ENCODE results near the gene DHH.

DNA sequence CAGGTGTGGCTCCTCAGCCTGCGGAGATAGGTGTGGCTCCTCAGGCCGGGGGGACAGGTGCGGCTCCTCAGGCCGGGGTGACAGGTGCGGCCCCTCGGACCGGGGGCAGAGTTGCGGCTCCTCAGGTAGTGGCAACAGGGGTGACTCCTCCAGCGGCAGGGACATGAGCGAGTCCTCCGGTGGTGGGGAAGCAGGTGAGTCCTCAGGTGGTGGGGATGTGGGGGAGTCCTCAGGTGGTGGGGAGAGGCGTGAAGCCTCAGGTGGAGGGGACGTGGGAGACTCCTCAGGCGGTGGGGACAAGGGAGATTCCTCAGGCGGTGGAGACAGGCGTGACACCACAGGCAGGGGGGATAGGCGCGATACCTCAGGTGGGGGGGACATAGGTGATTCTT, 43.2 kb downstream of the DHH start:
- TF ChIP-seq POLR2AphosphoS5 (IDR thresholded peaks at IDR 0.05; ENCODE audit: low read depth, low read length) (no peak), FOXP2 (optimal IDR thresholded peaks at IDR 0.05; ENCODE audit: borderline replicate concordance, extremely low read depth, extremely low read length, insufficient read depth) (no peak)

Data from PFSK-1 (cell line).